GM12801 (cell line): ENCODE measurements around the gene ELF2.

ENCODE experiments used
- TF ChIP-seq, protein P1 (sequence below): IDR thresholded peaks from one replicate; pipeline ENCODE4 v1.5.1; 2011; ENCODE audit warnings: control low read depth; ENCODE audit not compliant: insufficient read length; ENCODE audit errors: extremely low read depth

Gene ELF2

DNA sequence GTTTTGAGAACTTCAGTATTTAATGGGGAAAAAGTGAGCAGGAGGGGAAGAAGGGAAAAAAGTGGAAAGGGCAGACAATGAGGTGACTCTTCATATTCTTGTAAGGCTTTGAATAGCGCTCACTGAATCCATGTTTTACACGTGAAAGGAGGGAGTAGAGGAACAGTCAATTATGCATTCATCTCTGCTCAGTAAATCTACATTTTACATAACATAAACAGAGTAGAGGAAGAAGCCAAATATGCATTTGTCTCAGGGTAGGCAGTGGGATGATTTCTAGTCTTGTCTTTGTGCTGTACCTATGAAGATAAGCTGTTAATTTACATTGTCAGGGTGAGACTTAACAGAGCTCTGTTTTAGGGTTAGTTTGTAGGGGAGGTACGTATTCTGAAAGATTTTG lies 19.4 kb upstream of the ELF2 start:
- TF ChIP-seq, protein P1, sequence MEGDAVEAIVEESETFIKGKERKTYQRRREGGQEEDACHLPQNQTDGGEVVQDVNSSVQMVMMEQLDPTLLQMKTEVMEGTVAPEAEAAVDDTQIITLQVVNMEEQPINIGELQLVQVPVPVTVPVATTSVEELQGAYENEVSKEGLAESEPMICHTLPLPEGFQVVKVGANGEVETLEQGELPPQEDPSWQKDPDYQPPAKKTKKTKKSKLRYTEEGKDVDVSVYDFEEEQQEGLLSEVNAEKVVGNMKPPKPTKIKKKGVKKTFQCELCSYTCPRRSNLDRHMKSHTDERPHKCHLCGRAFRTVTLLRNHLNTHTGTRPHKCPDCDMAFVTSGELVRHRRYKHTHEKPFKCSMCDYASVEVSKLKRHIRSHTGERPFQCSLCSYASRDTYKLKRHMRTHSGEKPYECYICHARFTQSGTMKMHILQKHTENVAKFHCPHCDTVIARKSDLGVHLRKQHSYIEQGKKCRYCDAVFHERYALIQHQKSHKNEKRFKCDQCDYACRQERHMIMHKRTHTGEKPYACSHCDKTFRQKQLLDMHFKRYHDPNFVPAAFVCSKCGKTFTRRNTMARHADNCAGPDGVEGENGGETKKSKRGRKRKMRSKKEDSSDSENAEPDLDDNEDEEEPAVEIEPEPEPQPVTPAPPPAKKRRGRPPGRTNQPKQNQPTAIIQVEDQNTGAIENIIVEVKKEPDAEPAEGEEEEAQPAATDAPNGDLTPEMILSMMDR = no peak

DNA sequence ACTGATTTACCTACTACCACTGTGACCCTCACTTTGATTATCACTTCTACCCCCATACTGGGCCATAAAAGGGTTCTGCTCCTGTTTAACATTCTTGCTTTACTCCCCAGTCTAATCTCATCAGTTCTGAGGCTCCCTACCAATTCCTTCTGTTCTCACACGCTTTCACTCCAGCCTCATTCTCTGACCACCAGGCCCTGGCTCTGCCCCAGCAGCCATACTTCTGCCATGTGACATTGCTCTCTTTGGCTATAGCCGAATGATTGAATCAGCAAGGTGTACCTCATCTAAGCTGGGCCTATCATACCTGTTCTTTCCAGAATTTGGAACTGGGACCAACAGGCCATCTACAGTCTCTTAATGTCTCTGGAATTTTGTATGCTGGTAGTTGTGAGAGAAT lies 14.4 kb upstream of the ELF2 start:
- TF ChIP-seq, protein P1 = no peak

DNA sequence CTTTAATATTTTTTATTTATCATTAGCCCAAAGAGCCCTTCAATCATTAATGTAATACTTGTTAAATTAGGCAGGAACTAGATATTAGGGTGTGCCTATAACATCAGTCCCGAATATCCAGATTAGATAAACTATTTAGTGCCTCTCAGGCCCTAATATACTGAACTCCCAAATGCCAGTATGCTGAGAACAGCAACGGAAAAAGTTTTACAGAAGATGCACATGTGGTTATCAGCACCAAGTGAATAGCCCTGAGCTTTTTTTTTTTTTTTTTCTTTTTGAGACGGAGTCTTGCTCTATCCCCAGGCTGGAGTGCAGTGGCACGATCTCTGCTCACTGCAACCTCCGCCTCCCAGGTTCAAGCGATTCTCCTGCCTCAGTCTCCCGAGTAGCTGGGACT lies 13.0 kb upstream of the ELF2 start:
- TF ChIP-seq, protein P1 = no peak

DNA sequence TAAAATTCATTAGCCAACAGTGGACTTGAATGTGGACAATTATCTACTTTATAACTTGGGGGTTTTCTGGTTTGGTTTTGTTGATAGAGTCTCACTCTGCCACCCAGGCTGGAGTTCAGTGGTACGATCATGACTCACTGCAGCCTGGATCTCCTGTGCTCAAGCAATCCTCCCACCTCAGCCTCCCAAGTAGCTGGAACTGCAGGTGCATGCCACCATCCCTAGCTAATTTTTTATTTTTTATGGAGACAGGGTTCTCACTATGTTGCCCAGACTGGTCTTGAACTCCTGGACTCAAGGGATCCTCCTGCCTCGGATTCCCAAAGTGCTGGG lies 12.4 kb upstream of the ELF2 start:
- TF ChIP-seq, protein P1 = no peak

DNA sequence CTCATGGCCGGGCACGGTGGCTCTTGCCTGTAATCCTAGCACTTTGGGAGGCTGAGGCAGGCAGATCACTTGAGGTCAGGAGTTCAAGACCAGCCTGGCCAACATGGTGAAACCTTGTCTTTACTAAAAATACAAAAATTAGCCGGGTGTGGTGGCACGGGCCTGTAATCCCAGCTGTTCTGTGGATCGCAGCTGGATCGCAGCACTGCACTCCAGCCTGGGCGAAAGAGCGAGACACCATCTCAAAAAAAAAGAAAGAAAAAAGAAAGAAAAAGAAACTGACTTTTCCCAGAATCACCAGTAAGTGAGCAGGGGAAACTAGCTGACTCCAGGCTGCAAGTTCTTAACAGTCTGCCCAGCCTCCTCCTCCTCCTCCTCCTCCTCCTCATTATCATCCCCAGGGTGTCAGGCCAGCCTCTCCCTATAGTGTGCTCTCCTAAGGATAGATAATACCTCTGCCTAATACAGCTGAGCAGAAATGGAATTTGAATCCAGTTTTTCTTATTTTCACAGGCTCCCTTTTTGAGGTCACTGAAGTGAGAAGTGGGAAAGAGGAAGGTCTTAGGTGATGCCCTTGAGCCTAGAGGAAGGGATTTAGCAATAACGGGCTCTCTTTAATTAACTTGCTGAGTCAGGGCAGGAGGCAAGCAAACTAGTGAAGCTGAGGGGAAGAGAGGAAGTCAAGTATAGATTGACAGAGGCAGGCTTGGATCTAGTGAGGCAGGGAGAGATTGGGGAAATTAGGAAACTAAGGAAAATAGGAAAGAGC lies 11.8 kb upstream of the ELF2 start:
- TF ChIP-seq, protein P1 = no peak

DNA sequence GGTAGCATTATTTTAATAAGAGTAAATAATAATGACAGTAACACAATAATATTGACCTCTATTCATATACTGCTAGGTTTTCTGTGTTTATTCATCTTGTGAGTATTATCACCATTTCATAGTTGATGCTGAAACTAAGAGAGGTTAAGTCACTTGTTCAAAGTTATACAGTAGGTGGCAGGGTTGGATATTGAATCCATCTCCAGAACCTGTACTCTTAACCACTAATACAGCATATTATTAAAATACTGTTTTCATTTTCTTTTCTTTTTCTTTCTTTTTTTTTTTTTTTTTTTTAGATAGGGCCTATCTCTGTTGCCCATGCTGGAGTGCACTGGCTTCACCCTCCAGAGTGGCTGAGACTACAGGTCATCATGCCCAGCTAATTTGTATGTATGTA lies 7.1 kb upstream of the ELF2 start:
- TF ChIP-seq, protein P1 = no peak

DNA sequence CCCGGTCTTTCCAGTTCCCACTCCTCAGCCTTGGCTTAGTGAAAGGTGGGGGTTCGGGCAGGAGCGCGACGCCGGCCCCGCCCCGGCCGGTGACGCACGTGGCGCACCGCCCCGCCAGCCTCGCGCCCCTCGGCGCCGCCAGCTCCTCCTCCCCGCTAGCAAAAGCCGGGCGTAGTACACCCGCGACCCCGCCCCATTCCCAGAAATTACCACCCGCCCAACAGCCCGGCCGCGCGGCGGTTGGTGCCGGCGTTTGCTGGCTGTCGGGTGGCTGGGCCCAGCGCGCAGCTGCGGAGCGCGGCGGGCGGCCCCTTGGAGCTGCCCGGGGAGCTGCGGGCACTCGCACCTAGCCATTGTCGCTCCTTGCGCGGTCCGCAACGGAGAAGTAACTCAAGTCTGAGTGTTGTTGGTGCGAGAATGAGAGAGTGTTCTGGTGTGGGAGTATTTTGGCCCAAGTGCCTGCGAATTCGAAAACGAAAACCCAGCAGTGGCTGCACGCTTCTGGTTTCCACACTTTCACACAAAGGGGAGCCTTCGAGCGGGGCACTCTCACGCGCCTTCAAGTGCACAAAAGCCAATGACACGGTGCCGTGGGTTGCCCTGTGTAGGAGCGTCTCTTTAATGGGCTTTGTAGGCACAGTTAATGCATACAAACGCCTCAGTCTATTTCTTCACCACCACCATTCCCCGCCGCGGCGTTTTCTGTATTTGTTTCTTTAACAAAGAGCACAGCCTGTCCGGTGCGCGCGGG lies 1.0 kb upstream of the ELF2 start:
- TF ChIP-seq, protein P1 = no peak
